K562 (cell line): Measurements from ENCODE around the gene CMSS1. TPM values are rescaled to one million over a fixed set of nuclear protein-coding genes. Genes with fewer than 3 reads are reported as not detected.

Experiments
- ATAC-seq: fragments of 200-7000 bp; cut with Tn5 transposase; 3 replicates; pipeline ENCODE4 v1.9.1; 2020; ENCODE audit warnings: moderate library complexity
- BruUV-seq: library from RNA; stranded (reverse); fragments of 400-500 nt; replicated peaks from 2 replicates; lab custom pipeline; 2021; lab: Mats Ljungman, UMichigan
- CTCF ChIA-PET: fragments of 300-600 bp; formaldehyde crosslinking; extraction: SDS; loops from one replicate; lab custom pipeline; 2021; ENCODE audit warnings: low intra/inter-chr PET ratio; lab: Yijun Ruan, JAX
- POLR2A ChIA-PET: fragments of 300-600, 350-650 bp; sonication (Branson Sonifier 250); formaldehyde crosslinking; extraction: SDS; loops from one replicate; lab custom pipeline; 2021; ENCODE audit warnings: antibody characterized with exemption, inconsistent platforms; lab: Yijun Ruan, JAX
- DNase-seq, 4 experiments: peaks; one replicate each; pipeline versions ENCODE4 v3.0.0 to v3.0.0-alpha.2; 2011 to 2018; ENCODE audit warnings: low spot score in 3 of 4, mixed read lengths in 3 of 4; ENCODE audit errors: extremely low read depth in 1 of 4
- FAIRE-seq: peaks from 2 replicates; lab custom pipeline; 2011; peaks lifted over from hg19 to GRCh38; lab: Jason Lieb, UNC
- H2AFZ ChIP-seq: 2 replicates; pipeline ENCODE4 v1.6.0; 2011; ENCODE audit warnings: low read depth, low read length, control low read depth, inconsistent platforms
- H3K27ac ChIP-seq: fragments of 200-600 bp; 3 replicates; pipeline ENCODE4 v1.8.0; 2011; ENCODE audit warnings: low read depth, mild to moderate bottlenecking, control low read depth, inconsistent platforms, low read length, moderate library complexity, mixed read lengths; ENCODE audit errors: extremely low read depth
- H3K27me3 ChIP-seq, 2 experiments: fragments of 300-600 bp in 1 of 2; 2 replicates in 1 of 2; 3 replicates in 1 of 2; pipeline versions ENCODE4 v1.6.0 to v1.8.0; 2011; ENCODE audit warnings: inconsistent platforms in 2 of 2, low read length in 2 of 2, mild to moderate bottlenecking in 1 of 2, mixed read lengths in 1 of 2, moderate library complexity in 1 of 2; ENCODE audit not compliant: control insufficient read depth in 2 of 2, insufficient read depth in 2 of 2
- H3K36me3 ChIP-seq: fragments of 300-600 bp; 3 replicates; pipeline ENCODE4 v1.8.0; 2011; ENCODE audit warnings: mild to moderate bottlenecking, low read length, inconsistent platforms; ENCODE audit not compliant: control insufficient read depth, insufficient read depth
- H3K4me1 ChIP-seq, 2 experiments: fragments of 200-600 bp in 1 of 2; replicated peaks in 1 of 2; 2 replicates in 1 of 2; 3 replicates in 1 of 2; pipeline versions ENCODE4 v1.5.1 to v1.8.0; 2011; ENCODE audit warnings: inconsistent platforms in 2 of 2, low read length in 2 of 2, mild to moderate bottlenecking in 1 of 2, mixed read lengths in 1 of 2, moderate library complexity in 1 of 2; ENCODE audit not compliant: control insufficient read depth in 2 of 2, insufficient read depth in 2 of 2
- H3K4me2 ChIP-seq: 2 replicates; pipeline ENCODE4 v1.6.1; 2011; ENCODE audit warnings: low read length, control low read depth, inconsistent platforms, mixed read lengths; ENCODE audit not compliant: insufficient read depth
- H3K4me3 ChIP-seq: fragments of 200-600 bp; sonication (generic), shearing (Covaris generic); 2 replicates; pipeline ENCODE4 v1.5.1; 2016; ENCODE audit warnings: control low read depth, inconsistent platforms
- H3K79me2 ChIP-seq: fragments of 200-600 bp; 3 replicates; pipeline ENCODE4 v1.8.0; 2011; ENCODE audit warnings: low read length, inconsistent platforms; ENCODE audit not compliant: control insufficient read depth, insufficient read depth
- H3K9ac ChIP-seq, 2 experiments: 2 replicates each; pipeline versions ENCODE4 v1.6.0 to v1.6.1; 2011; ENCODE audit warnings: low read depth in 2 of 2, low read length in 2 of 2, control low read depth in 1 of 2, inconsistent platforms in 1 of 2, mild to moderate bottlenecking in 1 of 2, mixed read lengths in 1 of 2; ENCODE audit not compliant: insufficient read depth in 1 of 2
- H3K9me1 ChIP-seq: one replicate; pipeline ENCODE4 v1.6.0; 2011; ENCODE audit warnings: inconsistent platforms, mild to moderate bottlenecking, low read length, moderate library complexity; ENCODE audit not compliant: control insufficient read depth, insufficient read depth
- H3K9me3 ChIP-seq: replicated peaks from 2 replicates; pipeline ENCODE4 v1.5.1; 2011; ENCODE audit warnings: low read depth, low read length, inconsistent platforms; ENCODE audit not compliant: control insufficient read depth, insufficient read depth
- H4K20me1 ChIP-seq: replicated peaks from 2 replicates; pipeline ENCODE4 v1.6.1; 2011; ENCODE audit warnings: low read length, inconsistent platforms, mixed read lengths; ENCODE audit not compliant: control insufficient read depth, insufficient read depth
- DACH1 ChIP-seq: fragments of 450-650 bp; IDR thresholded peaks from 2 replicates; pipeline ENCODE4 v1.6.1; 2018; ENCODE audit not compliant: partially characterized antibody
- MCM5 ChIP-seq: fragments of 450-650 bp; IDR thresholded peaks from 2 replicates; pipeline ENCODE4 v1.6.1; 2016; ENCODE audit warnings: low read depth
- PHF20 ChIP-seq: fragments of 450-650 bp; IDR thresholded peaks from 2 replicates; pipeline ENCODE4 v1.6.1; 2018; ENCODE audit not compliant: partially characterized antibody
- ZNF717 ChIP-seq: fragments of 250-450 bp; sonication (Bioruptor Pico); IDR thresholded peaks from 2 replicates; pipeline ENCODE4 v1.5.0; 2021
- WGBS: fragments of 100-300 bp; shearing (Covaris generic); methylation state at CpG from one replicate; pipeline ENCODE4 v1.1.6; 2016; ENCODE audit warnings: low coverage, mixed read lengths; ENCODE audit not compliant: insufficient coverage; ENCODE audit errors: missing lambda C conversion rate; 5-methylcytosine and 5-hydroxymethylcytosine counted together
- in situ Hi-C: fragments of 300-500 bp; cut with MboI; formaldehyde crosslinking; loops from 4 replicates; pipeline ENCODE4 v1.15.0; 2018; ENCODE audit warnings: inconsistent platforms, mixed read lengths
- intact Hi-C: fragments of 100-400 bp; cut with micrococcal nuclease; formaldehyde crosslinking; loops from 2 replicates; pipeline ENCODE4 v1.14.2; 2022
- polyA plus RNA-seq, 8 experiments: library from polyadenylated mRNA; depleted of rRNA in 4 of 8; stranded (reverse) in 5 of 8; unstranded in 3 of 8; fragments of >200 nt; fragmentation: Nextera tagmentation in 2 of 8; fragmentation: Illumina TruSeq in 1 of 8; extraction: Ambion mirVana in 2 of 8; extraction: Trizol in 1 of 8; gene quantifications; 2 replicates each; pipeline versions ENCODE4 v1.2.1 to v1.2.3, GENCODE V29; 2011 to 2014; ENCODE audit warnings: inconsistent platforms in 1 of 8, missing spikeins in 1 of 8
- total RNA-seq, 7 experiments: library from RNA; depleted of rRNA in 6 of 7; stranded (reverse); fragments of >200 nt in 6 of 7; fragmentation: Illumina TruSeq in 2 of 7; extraction: Trizol in 2 of 7; gene quantifications; 2 replicates each; pipeline versions ENCODE4 v1.2.1 to v1.2.3, GENCODE V29; 2011 to 2021; ENCODE audit warnings: low replicate concordance in 1 of 7
- TF ChIP-seq, protein P1 (sequence below): fragments of 250-450 bp; sonication (Bioruptor Pico); IDR thresholded peaks from 2 replicates; pipeline ENCODE4 v1.4.0; 2020; ENCODE audit warnings: mild to moderate bottlenecking, moderate library complexity
- TF ChIP-seq, protein P2 (sequence below), 3 experiments: fragments of 200-800 bp in 1 of 3; fragments of 250-450 bp in 1 of 3; fragments of 450-650 bp in 1 of 3; sonication (Bioruptor Pico) in 1 of 3; sonication (Bioruptor generic) in 1 of 3; formaldehyde crosslinking in 1 of 3; IDR thresholded peaks; 2 replicates each; pipeline versions ENCODE4 v1.6.1 to v1.8.0; 2016 to 2022; ENCODE audit warnings: mild to moderate bottlenecking in 2 of 3, missing genetic modification characterization in 2 of 3, missing compliant biosample characterization in 1 of 3, moderate library complexity in 1 of 3
- TF ChIP-seq, protein P3 (sequence below), 2 experiments: IDR thresholded peaks; 2 replicates each; pipeline ENCODE4 v1.6.1; 2012; ENCODE audit warnings: improper control_type of control experiment in 2 of 2, low read depth in 2 of 2, low read length in 2 of 2, borderline replicate concordance in 1 of 2

CMSS1 gene
- total and polyA plus RNA-seq, 9 of the 15 experiments (the other 6 are each of a cell fraction or from before 2014, with no cell fraction given) = 46.9 to 109 (median 72.3) TPM

GRCh38 chr3:99885085-99885484 lies 67.4 kb downstream of the CMSS1 start:
- Histone ChIP-seq H3K9ac (no peak overlapping the region), H3K79me2 (peaks cover 4% of the 10 kb centered on the region; the same call in 2 of the 3 replicates), H3K4me1 (peaks cover 0 to 8% of the 10 kb centered on the region in 2 experiments; a peak in 2 of 5 replicates), H3K27ac (no peak overlapping the region), H3K4me2 (no peak overlapping the region)
- intact Hi-C loops (no loop called here), in situ Hi-C loops (no loop called here)
- CTCF ChIA-PET = no interaction called here
- TF ChIP-seq PHF20 (no peak), DACH1 (no peak), ZNF717 (CRISPR knock-in tag) (no peak), MCM5 (no peak)
- TF ChIP-seq, protein P1, sequence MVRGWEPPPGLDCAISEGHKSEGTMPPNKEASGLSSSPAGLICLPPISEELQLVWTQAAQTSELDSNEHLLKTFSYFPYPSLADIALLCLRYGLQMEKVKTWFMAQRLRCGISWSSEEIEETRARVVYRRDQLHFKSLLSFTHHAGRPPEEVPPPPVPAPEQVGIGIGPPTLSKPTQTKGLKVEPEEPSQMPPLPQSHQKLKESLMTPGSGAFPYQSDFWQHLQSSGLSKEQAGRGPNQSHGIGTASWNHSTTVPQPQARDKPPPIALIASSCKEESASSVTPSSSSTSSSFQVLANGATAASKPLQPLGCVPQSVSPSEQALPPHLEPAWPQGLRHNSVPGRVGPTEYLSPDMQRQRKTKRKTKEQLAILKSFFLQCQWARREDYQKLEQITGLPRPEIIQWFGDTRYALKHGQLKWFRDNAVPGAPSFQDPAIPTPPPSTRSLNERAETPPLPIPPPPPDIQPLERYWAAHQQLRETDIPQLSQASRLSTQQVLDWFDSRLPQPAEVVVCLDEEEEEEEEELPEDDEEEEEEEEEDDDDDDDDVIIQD (CRISPR knock-in tag) = no peak
- TF ChIP-seq, protein P2, sequence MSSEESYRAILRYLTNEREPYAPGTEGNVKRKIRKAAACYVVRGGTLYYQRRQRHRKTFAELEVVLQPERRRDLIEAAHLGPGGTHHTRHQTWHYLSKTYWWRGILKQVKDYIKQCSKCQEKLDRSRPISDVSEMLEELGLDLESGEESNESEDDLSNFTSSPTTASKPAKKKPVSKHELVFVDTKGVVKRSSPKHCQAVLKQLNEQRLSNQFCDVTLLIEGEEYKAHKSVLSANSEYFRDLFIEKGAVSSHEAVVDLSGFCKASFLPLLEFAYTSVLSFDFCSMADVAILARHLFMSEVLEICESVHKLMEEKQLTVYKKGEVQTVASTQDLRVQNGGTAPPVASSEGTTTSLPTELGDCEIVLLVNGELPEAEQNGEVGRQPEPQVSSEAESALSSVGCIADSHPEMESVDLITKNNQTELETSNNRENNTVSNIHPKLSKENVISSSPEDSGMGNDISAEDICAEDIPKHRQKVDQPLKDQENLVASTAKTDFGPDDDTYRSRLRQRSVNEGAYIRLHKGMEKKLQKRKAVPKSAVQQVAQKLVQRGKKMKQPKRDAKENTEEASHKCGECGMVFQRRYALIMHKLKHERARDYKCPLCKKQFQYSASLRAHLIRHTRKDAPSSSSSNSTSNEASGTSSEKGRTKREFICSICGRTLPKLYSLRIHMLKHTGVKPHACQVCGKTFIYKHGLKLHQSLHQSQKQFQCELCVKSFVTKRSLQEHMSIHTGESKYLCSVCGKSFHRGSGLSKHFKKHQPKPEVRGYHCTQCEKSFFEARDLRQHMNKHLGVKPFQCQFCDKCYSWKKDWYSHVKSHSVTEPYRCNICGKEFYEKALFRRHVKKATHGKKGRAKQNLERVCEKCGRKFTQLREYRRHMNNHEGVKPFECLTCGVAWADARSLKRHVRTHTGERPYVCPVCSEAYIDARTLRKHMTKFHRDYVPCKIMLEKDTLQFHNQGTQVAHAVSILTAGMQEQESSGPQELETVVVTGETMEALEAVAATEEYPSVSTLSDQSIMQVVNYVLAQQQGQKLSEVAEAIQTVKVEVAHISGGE (CRISPR knock-in tag; IDR thresholded peaks at IDR 0.05) = no peak
- TF ChIP-seq, protein P3, sequence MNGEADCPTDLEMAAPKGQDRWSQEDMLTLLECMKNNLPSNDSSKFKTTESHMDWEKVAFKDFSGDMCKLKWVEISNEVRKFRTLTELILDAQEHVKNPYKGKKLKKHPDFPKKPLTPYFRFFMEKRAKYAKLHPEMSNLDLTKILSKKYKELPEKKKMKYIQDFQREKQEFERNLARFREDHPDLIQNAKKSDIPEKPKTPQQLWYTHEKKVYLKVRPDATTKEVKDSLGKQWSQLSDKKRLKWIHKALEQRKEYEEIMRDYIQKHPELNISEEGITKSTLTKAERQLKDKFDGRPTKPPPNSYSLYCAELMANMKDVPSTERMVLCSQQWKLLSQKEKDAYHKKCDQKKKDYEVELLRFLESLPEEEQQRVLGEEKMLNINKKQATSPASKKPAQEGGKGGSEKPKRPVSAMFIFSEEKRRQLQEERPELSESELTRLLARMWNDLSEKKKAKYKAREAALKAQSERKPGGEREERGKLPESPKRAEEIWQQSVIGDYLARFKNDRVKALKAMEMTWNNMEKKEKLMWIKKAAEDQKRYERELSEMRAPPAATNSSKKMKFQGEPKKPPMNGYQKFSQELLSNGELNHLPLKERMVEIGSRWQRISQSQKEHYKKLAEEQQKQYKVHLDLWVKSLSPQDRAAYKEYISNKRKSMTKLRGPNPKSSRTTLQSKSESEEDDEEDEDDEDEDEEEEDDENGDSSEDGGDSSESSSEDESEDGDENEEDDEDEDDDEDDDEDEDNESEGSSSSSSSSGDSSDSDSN (IDR thresholded peaks at IDR 0.05; ENCODE audit: borderline replicate concordance in 1 of 2, low read depth in 2 of 2, low read length in 2 of 2) = no peak
- TF ChIP-seq, all 486 proteins: peak for 0
- DNase-seq (no peak), ATAC-seq (no peak), FAIRE-seq (no peak)
- Histone ChIP-seq H3K4me3 (no peak overlapping the region), H3K36me3 (0 out of 3 replicates have a peak, but pooled peaks cover under 1% of the 10 kb centered on the region), H4K20me1 (no peaks in the 10 kb centered on the region), H3K9me1 (no peaks in the 10 kb centered on the region), H2AFZ (no peak overlapping the region), H3K27me3 (no peaks in the 10 kb centered on the region), H3K9me3 (no peaks in the 10 kb centered on the region)
- BruUV-seq = no TSS peak
- POLR2A ChIA-PET = no interaction called here
- 100% methylated on average over 1 of the region's 1 CpG for WGBS
